ENCODE data around the gene RPL37A.

Gene RPL37A

GRCh38 chr2:216498379-216499352 is at the start of gene RPL37A:
Gene RPL37A, plus strand, starts transcription at chr2:216498844. Its CDS starts 31 bp downstream, at chr2:216498875.
- DNase-seq: peak; percentile 94

- no peak for DNase-seq
Measured at GRCh38 chr2:216450346-216450745, 48.3 kb upstream of the RPL37A start.

- no peak for DNase-seq
Measured at GRCh38 chr2:216450784-216451183, 47.9 kb upstream of the RPL37A start.

- DNase-seq: no peak
Measured at GRCh38 chr2:216453955-216454614, 44.6 kb upstream of the RPL37A start.

GRCh38 chr2:216463148-216463547 is 35.5 kb upstream of the RPL37A start:
- no peak for DNase-seq

- no peak for DNase-seq
Measured at GRCh38 chr2:216464104-216464720, 34.4 kb upstream of the RPL37A start.

GRCh38 chr2:216465579-216466195 is 33.0 kb upstream of the RPL37A start:
- no peak for DNase-seq

GRCh38 chr2:216467845-216468244 is 30.8 kb upstream of the RPL37A start:
- DNase-seq: no peak

- no peak for DNase-seq
Measured at GRCh38 chr2:216469661-216470060, 29.0 kb upstream of the RPL37A start.

GRCh38 chr2:216473187-216473586 is 25.5 kb upstream of the RPL37A start:
- no peak for DNase-seq

GRCh38 chr2:216474925-216475670 is 23.5 kb upstream of the RPL37A start:
- DNase-seq: no peak

GRCh38 chr2:216475767-216476166 is 22.9 kb upstream of the RPL37A start:
- no peak for DNase-seq

GRCh38 chr2:216477283-216478035 is 21.2 kb upstream of the RPL37A start:
- DNase-seq: no peak

GRCh38 chr2:216478151-216478550 is 20.5 kb upstream of the RPL37A start:
- DNase-seq: no peak

GRCh38 chr2:216478791-216479190 is 19.9 kb upstream of the RPL37A start:
- DNase-seq: no peak

GRCh38 chr2:216480221-216480620 is 18.4 kb upstream of the RPL37A start:
- no peak for DNase-seq

- no peak for DNase-seq
Measured at GRCh38 chr2:216482640-216483039, 16.0 kb upstream of the RPL37A start.

- DNase-seq: no peak
Measured at GRCh38 chr2:216485237-216485636, 13.4 kb upstream of the RPL37A start.

GRCh38 chr2:216485745-216486144 is 12.9 kb upstream of the RPL37A start:
- DNase-seq: no peak

GRCh38 chr2:216486271-216486670 is 12.4 kb upstream of the RPL37A start:
- DNase-seq: no peak

- no peak for DNase-seq
Measured at GRCh38 chr2:216486708-216487107, 11.9 kb upstream of the RPL37A start.

- no peak for DNase-seq
Measured at GRCh38 chr2:216490061-216490460, 8.6 kb upstream of the RPL37A start.

Measured in NCI-H748 treated with DMSO at 0.1 percent for 48 hours (cell line).